ENCODE data around the gene PPP2R1A.
"Not testable (repeated sequence)": the region's sequence is repeated elsewhere in the genome, so short reads cannot be mapped to it uniquely, and the experiment has no call there.

PPP2R1A gene

DNA sequence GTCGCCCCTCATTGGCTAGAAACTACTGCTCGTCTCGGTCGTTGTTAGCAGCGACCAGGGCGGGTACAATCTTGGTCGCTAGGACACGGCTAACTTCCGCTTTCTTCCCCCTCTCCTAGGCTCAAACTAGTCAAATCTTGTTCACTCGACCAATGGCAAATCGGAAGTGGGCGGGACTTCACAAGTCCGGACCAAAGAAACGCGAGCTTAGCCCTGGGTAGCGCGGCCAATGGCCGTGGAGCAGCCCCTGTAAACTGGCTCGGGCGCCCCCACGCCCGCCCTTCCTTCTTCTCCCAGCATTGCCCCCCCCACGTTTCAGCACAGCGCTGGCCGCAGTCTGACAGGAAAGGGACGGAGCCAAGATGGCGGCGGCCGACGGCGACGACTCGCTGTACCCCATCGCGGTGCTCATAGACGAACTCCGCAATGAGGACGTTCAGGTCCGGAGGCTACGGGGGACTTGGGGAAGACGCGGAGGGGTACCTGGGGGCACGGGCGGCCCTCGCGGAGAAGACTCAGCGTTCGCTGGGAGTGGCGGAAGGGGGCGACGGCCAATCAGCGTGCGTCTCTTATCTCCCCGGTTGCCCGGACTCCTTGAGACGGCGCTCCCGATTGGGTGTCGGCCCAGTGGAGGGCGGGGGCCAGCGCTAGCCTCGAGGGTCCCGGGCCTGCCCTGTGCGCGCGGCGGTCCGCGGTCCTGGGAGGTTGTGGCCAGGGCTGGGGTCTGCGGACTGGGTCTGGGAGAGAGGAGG is at the start of gene PPP2R1A:
TSS of gene PPP2R1A (plus strand) at position 318 of the 752 bp plus-strand sequence. CDS start at position 363, 45 bp downstream.
- DNase-seq, result peak; percentile 78

DNA sequence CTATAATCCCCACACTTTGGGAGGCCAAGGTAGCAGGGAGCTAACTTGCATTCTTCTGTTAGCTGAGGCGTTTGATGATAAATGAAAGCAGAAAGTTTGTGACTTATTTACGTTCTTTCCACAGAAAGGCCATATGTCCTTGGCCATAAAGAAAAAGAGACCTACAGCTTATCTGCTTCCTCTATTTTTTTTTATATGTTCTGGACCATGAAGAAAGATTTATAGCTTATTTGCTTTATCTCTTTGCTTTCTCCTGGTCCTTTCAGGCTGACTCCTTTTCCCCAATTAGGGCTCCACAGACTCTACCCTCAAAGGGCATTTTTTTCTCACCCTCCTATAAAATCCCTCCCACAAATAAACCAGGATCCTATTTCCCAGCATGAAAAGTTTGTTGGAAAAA is 48.6 kb upstream of the PPP2R1A start:
- DNase-seq, result no peak

DNA sequence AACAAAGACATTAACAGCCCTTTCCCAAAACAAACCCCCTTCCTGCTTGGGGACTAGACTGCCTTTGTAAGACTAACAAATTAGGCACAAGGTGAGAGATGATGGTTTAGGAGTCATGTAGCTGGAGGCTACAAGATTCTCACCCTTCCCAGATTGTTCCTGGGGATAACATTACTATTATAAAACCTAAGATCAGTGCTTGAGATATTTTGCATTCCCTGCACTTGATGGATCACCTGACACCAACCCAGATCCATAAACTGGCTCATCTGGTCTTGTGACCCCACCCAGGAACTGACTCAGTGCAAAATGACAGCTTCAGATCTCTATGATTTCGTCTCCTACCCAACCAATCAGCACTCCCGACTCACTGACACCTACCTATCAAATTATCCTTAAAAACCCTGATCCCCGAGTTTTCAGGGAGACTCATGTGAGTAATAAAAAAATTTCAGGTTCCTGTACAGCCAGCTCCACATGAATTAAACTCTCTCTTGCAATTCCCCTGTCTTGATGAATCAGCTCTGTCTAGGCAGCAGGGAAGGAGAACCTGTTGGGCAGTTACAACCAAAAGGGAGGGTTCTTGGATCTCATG is 47.8 kb upstream of the PPP2R1A start:
- no peak for DNase-seq

DNA sequence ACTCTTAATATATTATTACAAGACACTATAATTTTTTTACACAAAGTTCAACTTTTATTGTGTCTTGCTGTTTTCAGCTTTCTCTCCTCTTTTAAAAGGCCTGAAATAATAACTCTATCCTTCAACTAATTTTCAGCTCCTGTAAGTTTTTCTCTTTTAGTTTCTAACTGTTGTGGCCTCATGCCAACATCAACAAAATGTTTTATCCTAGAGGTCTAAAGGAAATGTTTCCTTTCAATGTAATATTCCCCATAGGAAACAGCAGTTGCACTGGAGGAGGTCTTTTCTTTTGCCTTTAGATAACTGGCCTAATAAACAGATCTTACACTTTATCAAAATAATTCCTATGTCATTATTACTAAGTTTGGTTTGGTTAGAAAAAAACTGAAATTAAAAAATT is 41.6 kb upstream of the PPP2R1A start:
- no peak for DNase-seq

DNA sequence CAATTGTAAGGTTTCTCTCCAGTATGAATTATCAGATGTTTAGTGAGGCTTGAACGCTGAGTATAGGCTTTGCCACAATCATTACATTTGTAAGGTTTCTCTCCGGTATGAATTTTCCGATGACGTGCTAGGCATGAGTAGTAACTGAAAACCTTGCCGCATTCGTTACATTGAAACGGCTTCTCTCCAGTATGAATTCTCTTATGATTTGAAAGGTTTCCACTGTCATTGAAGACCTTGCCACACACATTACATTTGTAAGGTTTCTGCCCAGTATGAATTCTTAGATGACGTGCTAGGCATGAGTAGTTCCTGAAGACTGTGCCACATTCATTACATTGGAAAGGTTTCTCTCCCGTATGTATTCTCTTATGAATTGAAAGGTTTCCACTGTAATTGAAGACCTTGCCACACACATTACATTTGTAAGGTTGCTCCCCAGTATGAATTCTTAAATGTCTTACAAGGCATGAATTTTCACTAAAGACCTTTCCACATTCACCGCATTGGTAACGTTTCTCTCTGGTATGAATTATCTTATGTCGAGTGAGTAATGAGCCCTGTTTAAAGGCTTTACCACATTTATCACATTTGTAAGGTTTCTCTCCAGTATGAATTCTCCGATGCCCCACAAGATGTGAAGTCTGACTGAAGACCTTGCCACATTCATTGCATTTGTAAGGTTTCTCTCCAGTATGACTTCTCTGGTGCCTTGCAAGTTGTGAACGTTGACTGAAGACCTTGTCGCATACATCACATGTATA is 34.1 kb upstream of the PPP2R1A start:
- no peak for DNase-seq

DNA sequence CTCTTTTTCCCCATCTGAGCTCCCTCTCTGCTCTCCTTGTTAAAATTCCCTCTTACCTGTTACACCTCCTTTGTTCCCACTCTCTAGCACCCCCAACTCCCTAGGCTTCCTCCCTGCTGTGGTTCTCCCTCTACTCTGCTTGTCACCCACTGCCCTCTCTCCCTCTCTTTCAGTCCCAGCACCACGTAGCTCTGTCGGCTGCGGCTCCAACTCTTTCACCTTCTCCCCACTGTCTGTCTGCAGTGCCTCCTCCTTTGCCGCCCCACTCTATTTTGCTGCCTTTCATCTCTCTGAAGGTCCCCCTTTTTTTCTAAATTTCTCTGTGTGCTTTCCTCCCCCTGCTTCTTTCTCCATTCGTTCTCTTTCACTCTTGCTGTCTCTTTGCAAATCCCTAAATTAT is 19.5 kb upstream of the PPP2R1A start:
- no peak for DNase-seq

DNA sequence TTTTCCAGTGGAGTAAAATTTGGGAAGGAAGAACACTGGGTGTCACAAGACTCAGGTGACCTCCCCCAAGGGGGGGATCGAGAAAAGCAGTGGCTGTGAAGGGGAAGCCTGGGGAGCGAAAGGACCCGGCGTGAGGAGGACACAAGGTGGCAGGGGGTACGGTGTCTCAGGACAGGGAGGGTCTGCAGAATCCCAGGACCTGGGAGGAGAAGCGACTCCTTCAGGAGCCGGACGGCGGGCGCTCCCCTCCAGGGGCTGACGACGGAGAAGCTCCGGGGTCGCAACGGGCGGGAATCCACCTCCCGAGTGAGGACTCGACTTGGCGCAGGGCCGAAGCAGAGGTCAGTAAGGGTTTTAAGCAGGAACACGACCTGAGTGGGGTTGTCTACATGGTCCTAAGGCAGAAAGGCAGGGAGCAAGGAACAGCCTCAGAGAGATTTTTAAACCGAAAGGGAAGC is 19.0 kb upstream of the PPP2R1A start:
- no peak for DNase-seq

DNA sequence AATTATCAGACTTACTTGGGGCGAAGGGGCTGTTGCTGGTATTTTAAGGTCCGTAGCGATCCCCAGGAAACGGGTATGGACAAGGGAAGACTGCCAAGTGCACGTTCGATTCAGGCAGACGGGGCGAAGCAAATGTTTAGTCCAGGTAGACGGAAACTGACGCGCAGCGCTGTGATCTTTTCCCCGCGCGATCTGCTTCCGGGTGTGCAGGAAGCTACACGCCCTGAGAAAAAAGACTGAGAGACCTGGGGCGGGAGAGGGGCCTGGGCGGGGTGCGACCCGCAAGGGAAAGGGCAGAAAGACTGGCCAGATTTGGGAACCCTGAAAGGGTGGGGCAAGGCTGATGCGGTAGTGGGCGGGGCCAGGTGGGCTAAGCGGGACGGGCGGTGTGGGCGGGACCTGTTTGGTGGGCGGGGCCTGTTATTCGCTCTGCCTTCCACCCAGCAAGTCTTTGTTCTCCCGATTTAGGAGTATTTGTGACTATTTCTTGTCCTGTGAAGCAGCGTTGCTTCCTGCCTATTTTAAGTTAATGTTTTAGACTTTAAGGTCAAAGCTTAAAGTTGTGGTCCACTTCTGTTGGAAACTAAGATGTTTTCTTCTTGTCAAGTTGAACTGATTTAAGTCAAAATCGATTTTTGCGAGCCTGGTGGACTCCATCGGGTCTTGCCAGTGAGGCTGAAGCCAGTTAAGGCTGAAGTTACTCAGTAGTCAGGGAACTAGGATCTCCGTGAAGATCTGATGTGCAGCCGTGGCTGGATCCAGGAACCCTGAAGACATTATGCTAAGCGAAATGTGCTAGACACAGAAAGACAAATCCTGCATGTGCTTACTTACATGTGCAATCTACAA is 18.3 kb upstream of the PPP2R1A start, which contains the start of gene ZNF836:
TSS of gene ZNF836 (minus strand) at position 301 of the 849 bp plus-strand sequence. CDS start 3,549 bp downstream, outside the sequence.
- peak; percentile 48 for DNase-seq

DNA sequence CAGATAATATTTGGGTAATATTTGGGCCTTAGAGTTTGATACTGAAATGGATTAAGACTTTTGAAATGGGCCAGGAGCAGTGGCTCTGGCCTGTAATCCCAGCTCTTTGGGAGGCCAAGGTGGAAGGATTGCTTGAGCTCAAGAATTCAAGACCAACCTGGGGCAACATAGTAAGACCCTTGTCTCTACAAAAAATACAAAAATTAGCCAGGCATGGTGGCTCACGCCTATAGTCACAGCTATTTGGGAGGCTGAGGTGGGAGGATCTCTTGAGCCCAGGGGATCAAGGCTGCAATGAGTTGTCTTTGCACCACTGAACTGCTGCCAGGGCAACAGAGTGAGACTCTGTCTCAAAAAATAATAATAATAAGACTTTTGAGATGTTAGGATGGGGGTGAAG is 17.5 kb upstream of the PPP2R1A start:
- no peak for DNase-seq

DNA sequence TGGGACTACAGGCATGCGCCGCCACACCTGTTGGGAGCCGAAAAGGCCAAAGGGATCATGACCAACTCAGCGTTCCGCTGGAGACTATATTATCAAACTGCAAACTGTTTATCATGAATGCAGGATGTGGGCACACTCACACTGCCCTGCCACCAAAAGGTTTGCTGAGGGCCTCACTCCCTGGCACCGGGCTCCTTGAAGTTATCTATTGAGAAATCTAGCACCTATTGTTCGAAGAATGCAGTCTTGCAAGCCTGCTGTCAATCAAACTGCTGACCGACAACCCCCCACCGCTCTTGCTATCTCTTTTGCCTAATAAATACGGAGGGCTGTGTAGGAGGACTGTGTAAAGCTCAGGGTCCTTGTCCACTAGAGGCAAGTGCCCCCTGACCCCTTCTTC is 13.3 kb upstream of the PPP2R1A start:
- no peak for DNase-seq

DNA sequence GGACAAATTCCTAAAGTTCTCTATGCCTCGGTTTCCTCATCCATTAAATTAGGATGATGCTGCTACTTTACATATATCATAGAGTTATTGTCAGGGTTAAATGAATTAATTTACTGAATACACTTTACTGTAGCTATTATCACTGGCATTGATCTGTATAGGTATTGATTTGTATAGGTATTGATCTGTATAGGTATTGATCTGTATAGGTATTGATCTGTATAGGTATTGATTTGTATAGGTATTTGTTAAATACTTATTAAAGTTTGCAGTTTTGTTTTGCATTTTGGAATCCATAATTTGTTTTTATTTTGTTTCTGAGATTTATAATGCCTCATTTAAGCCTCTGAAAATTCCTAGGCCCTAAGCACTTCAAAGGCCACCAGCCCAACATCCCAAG is 2.4 kb upstream of the PPP2R1A start:
- DNase-seq, result no peak

DNA sequence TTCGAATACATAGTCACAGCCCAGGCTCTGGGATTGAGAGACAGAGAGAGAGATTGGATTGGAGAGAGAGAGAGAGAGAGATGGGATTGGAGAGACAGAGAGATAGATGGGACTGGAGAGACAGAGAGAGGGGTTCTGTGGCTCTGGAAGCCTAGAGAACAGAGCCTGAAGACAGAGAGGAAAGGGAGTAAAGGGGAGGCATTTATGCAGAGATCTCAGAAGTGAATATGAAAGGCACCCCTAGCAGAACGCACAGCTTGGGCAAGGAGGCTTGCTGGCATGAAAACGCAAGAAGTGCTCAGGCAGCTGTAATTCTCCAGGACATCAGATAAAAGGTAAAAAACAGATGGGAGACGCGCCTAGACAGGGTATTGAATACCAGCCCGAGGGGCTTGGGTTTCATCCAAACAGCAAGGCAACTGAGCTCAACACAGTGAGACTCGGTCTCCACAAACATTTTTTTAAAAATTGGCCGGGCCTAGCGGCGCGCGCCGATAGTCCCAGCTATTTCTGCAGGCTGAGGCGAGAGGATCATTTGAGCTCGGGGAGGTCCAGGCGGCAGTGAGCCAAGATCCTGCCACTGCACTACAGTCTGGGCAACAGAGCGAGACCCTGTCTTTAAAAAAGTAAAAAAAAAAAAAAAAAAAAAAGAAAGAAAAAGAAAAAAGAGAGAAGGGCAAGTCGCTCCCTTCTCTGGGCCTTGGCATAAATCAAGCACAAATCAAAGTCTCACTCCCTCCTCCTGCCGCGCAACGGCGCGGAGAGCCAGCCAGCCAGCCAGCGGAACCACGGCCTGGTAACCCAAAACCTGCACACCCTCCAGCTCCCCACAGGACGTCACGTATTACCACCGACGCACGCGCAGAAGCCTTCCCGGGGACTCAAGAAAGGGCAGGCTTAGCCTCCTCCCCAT is 774 bp upstream of the PPP2R1A start:
- DNase-seq, result peak; percentile 100

DNA sequence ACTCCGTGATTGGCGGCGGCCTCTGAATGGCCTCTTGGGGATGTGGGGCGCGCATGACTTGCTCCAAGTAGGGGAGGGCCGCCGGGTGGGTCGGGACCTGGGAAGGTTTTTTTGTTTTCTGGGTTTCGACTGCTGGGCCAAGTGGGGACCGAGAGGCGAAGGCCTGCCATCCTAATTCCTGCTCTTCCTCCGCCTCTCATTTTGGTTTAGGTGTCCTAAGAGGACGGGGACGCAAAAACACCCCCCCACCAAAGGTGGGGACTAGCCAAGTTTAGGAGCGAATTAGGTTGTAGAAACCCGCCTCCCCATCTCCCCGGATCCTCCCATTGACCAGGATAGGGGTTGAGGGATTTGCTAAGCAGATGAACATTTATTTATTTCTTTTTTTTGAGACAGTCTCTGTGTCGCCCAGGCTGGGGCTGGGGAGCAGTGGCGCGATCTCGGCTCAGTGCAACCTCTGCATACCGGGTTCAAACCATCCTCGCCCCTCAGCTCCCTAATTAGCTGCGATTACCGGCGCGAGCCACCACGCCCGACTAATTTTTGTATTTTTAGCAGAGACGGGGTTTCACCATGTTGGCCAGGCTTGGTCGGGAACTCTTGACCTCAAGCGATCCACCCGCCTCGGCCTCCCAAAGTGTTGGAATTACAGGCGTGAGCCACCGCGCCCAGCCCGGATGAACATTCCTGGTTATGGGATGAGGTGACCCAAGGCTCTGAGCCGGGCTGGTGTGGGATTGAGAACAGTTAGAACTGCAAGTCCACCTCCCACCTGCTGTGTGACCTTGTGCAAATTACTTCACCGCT is 838 bp downstream of the PPP2R1A start:
- DNase-seq, result no peak

DNA sequence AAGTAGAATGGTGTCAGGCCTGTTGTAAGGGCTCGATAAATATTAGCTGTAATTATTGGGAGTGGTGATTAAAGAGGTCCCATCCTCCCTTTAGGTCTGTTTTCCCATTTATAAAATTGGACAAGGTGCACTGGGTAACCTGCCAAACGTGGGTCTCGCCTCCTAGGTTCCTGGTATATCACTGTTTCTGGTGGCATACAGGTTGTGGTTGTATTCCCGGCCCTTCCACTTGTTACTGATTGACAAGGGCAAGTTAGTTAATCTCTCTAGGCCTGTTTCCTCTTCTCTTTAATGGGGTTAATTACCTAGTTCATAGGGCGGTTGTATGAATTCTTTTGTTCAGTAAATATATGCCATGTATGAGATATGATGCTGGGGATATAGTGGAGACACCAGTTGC is 1.5 kb downstream of the PPP2R1A start:
- DNase-seq, result no peak

DNA sequence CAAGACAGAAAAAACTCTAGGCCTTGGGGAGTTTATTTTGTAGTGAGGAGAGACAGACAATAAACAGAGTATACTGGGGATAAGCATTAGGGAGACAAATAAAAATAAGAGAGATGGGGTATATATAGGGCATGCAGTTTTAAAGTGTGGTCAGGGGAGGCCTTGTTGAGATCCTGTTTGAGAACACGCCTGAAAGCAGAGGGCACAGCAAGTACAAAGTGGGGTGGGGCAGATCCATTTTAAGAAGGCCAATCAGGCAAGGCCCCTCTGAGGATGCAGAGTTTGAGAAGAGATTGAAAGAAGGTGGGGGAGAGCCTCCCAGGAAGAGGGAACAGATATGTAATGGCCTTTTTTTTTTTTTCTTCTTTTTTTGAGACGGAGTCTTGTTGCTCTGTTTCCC is 2.1 kb downstream of the PPP2R1A start:
- no peak for DNase-seq

DNA sequence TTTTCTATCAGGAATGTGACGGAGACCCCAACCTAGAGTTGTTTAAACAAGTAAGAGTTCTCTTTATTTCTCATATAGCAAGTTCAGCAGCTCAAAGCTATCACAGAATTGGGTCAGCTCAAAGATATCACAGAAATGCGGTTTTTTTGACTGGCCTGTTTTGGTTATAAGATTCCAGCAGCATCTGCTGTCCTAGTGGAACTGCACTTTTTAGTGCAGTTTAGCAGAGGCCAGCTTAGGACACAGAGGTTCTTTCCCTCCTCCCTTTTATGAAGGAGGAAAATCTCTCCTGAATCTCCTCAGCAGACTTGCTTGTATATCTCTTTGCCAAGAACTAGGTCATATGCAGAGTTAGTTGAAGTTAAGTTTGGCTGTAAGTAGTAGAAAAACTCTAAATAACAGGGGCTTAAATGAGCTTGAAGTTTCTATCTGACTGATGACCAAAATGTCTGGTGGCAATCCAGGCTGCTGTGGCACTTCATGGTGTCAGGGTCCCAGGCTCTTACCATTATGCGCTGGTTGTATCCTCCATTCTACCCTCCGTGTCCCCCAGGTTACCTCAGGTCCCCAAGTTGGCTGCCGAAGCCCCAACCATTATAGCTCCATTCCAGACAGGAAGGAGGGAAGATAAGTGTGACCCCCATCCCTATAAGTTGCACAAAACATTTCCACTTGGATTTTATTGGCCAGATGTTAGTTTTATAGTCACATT is 6.6 kb downstream of the PPP2R1A start:
- no peak for DNase-seq

DNA sequence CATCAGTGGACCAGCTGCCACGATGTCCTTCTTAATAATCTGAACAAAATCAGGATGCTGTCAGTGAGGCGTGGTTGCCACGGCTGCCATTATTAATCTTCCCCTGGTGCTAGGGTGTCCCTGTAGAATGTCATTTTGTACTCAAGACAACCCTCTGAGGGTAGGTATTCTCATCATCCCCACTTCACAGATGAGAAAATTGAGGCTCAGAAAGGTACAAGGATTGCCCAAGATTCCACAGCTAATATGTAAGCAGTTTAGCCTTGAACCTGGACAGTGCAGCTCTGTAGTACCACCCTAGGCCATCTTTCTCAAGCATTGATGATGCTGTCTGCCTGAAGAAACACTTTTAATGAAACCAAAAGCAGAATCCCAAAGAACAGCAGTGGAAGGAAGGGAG is 8.1 kb downstream of the PPP2R1A start:
- DNase-seq, result no peak

DNA sequence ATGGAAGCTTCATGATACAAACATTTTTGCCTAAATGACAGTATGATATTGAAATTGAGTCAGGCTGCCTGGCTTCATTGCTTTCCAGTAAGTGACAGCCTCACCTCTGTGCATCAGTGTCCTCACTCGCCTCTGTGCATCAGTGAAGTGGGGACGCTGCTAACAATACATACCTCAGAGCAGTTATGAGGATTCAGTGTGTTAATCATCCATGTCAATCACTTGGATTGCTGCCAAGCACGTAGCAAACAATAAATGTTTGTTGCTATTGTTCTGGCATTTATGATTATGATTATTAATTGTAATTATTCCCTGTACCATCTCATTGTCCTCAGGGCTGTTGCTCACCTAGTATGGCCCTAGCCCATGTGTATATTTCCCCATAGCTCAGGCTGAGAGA is 8.8 kb downstream of the PPP2R1A start:
- no peak for DNase-seq

DNA sequence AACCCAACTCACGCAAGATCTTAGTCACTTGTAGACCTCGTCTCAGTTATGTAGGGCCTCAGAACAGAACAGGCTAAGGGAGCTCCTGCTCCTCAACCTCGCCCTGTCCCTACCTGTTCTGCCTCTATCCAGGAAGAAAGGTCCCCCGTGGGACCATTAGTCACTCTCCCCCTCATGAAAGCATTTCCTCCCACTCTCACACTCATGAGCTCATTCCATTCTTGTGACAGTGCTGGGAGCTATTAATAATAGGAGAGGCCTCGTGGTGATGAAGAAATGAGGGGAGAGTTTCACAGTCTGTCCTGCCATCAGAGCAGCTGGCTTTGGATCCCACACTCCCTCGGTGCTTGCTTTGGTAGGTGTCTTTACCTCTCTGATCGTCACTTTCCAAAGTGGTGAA is 10.2 kb downstream of the PPP2R1A start:
- peak; percentile 57 for DNase-seq

DNA sequence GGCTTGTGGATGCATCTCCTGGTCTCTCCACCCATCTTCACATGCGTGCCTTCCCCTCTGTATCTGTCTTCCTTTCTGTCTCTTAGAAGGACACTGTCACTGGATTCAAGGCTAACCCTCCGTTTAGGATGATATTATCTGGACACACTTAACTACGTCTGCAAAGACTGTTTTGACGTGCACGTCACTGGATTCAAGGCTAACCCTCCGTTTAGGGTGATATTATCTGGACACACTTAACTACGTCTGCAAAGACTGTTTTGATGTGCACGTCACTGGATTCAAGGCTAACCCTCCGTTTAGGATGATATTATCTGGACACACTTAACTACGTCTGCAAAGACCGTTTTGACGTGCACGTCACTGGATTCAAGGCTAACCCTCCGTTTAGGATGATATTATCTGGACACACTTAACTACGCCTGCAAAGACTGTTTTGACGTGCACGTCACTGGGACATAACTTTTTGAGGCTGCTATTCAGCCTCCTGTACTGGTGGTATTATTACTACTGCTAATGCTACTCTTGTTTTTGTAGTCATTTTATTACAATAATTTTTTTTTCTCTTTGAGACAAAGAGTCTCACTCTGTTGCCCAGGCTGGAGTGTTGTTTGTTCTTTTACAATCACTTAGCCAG is 11.0 kb downstream of the PPP2R1A start:
- not testable (repeated sequence) for DNase-seq

Measured in NCI-H226 (cell line).